CD14-positive monocyte (primary cell): ENCODE measurements around the gene THSD4. TPM values are rescaled to one million over a fixed set of nuclear protein-coding genes. Genes with fewer than 3 reads are reported as not detected.
A peak's percentile ranks its signal among the peaks of the same experiment; 100 is the strongest.

Experiments
- DNase-seq, 3 donors: peaks; one replicate each; pipeline ENCODE4 v3.0.0-alpha.2; 2011 to 2022
- H2AFZ ChIP-seq: 2 replicates; pipeline ENCODE4 v1.6.0; 2012; ENCODE audit warnings: mild to moderate bottlenecking, low read depth, low read length, inconsistent platforms; ENCODE audit not compliant: insufficient read depth, poor library complexity, severe bottlenecking
- H3K27ac ChIP-seq, 2 donors: 1 replicate in 1 of 2; 2 replicates in 1 of 2; pipeline ENCODE4 v1.5.1; 2012 to 2013; ENCODE audit warnings: low read length in 2 of 2, control low read depth in 1 of 2, inconsistent platforms in 1 of 2, low read depth in 1 of 2, mild to moderate bottlenecking in 1 of 2
- H3K27me3 ChIP-seq, 2 donors: one replicate each; pipeline versions ENCODE4 v1.6.0 to v1.6.1; 2011 to 2013; ENCODE audit warnings: low read length in 2 of 2; ENCODE audit not compliant: control insufficient read depth in 2 of 2, insufficient read depth in 2 of 2
- H3K36me3 ChIP-seq, 2 donors: replicated peaks in 1 of 2; 1 replicate in 1 of 2; 2 replicates in 1 of 2; pipeline versions ENCODE4 v1.5.1 to v1.6.1; 2012 to 2013; ENCODE audit warnings: low read length in 2 of 2, control low read depth in 1 of 2, inconsistent platforms in 1 of 2, mild to moderate bottlenecking in 1 of 2; ENCODE audit not compliant: insufficient read depth in 2 of 2, control insufficient read depth in 1 of 2
- H3K4me1 ChIP-seq, 2 donors: 1 replicate in 1 of 2; 2 replicates in 1 of 2; pipeline versions ENCODE4 v1.5.1 to v1.6.1; 2012 to 2013; ENCODE audit warnings: low read length in 2 of 2, control low read depth in 1 of 2, inconsistent platforms in 1 of 2, mild to moderate bottlenecking in 1 of 2, moderate library complexity in 1 of 2; ENCODE audit not compliant: insufficient read depth in 2 of 2, control insufficient read depth in 1 of 2
- H3K4me2 ChIP-seq: replicated peaks from 2 replicates; pipeline ENCODE3; 2012; ENCODE audit warnings: low read length, moderate library complexity, mild to moderate bottlenecking; ENCODE audit not compliant: poor library complexity, severe bottlenecking; ENCODE audit errors: extremely low read depth
- H3K4me3 ChIP-seq, 3 experiments: fragments of 200-600 bp in 1 of 3; sonication (generic) in 1 of 3; replicated peaks in 1 of 3; 1 replicate in 2 of 3; 2 replicates in 1 of 3; pipeline ENCODE4 v1.5.1; 2011 to 2013; ENCODE audit warnings: low read length in 3 of 3, mild to moderate bottlenecking in 3 of 3, control low read depth in 2 of 3, low read depth in 2 of 3, inconsistent platforms in 1 of 3, moderate library complexity in 1 of 3
- H3K79me2 ChIP-seq: 2 replicates; pipeline ENCODE4 v1.6.0; 2012; ENCODE audit warnings: mild to moderate bottlenecking, control low read depth, inconsistent platforms, low read length, moderate library complexity; ENCODE audit not compliant: insufficient read depth
- H3K9ac ChIP-seq: 2 replicates; pipeline ENCODE4 v1.6.0; 2017; ENCODE audit warnings: low read length, mild to moderate bottlenecking; ENCODE audit not compliant: insufficient read depth, poor library complexity, severe bottlenecking
- H3K9me3 ChIP-seq, 2 donors: replicated peaks in 1 of 2; 1 replicate in 1 of 2; 2 replicates in 1 of 2; pipeline versions ENCODE4 v1.5.1 to v1.6.1; 2012 to 2013; ENCODE audit warnings: low read length in 2 of 2, control low read depth in 1 of 2; ENCODE audit not compliant: control insufficient read depth in 1 of 2, insufficient read depth in 1 of 2
- H4K20me1 ChIP-seq: 2 replicates; pipeline ENCODE4 v1.6.0; 2012; ENCODE audit warnings: mild to moderate bottlenecking, low read length, control low read depth, moderate library complexity; ENCODE audit not compliant: insufficient read depth
- H3K27ac Mint-ChIP-seq, 7 donors: one replicate each; pipeline ENCODE4 v1.8.0; 2020; ENCODE audit warnings: mild to moderate bottlenecking in 7 of 7, mixed read lengths in 7 of 7, moderate library complexity in 6 of 7, inconsistent platforms in 2 of 7
- H3K27me3 Mint-ChIP-seq, 3 donors: one replicate each; pipeline ENCODE4 v1.8.0; 2021 to 2022; ENCODE audit warnings: low read depth in 3 of 3, mild to moderate bottlenecking in 3 of 3, mixed read lengths in 3 of 3, moderate library complexity in 3 of 3, inconsistent platforms in 1 of 3
- H3K36me3 Mint-ChIP-seq, 2 donors: one replicate each; pipeline ENCODE4 v1.8.0; 2020; ENCODE audit warnings: mixed read lengths in 2 of 2, inconsistent platforms in 1 of 2, mild to moderate bottlenecking in 1 of 2
- H3K4me1 Mint-ChIP-seq: one replicate; pipeline ENCODE4 v1.8.0; 2020; ENCODE audit warnings: mild to moderate bottlenecking, mixed read lengths
- H3K4me3 Mint-ChIP-seq, 2 donors: one replicate each; pipeline ENCODE4 v1.8.0; 2020; ENCODE audit warnings: mild to moderate bottlenecking in 2 of 2, mixed read lengths in 2 of 2, moderate library complexity in 1 of 2
- H3K9me3 Mint-ChIP-seq, 7 donors: one replicate each; pipeline ENCODE4 v1.8.0; 2020 to 2022; ENCODE audit warnings: mixed read lengths in 7 of 7, mild to moderate bottlenecking in 6 of 7, moderate library complexity in 6 of 7, inconsistent platforms in 2 of 7
- WGBS: methylation state at CpG from one replicate; pipeline ENCODE4 v1.1.5; 2013; ENCODE audit warnings: missing lambda C conversion rate; ENCODE audit not compliant: insufficient coverage; 5-methylcytosine and 5-hydroxymethylcytosine counted together
- intact Hi-C, 2 donors: fragments of 100-400 bp; cut with micrococcal nuclease; formaldehyde crosslinking; loops; one replicate each; pipeline versions ENCODE4 v1.15.0 to v1.15.1; 2023
- polyA plus RNA-seq, 3 donors: library from polyadenylated mRNA; depleted of rRNA in 1 of 3; unstranded in 2 of 3; stranded (reverse) in 1 of 3; fragments of 300-500 nt in 2 of 3; fragments of >200 nt in 1 of 3; fragmentation: Illumina TruSeq in 2 of 3; gene quantifications; 1 replicate in 2 of 3; 2 replicates in 1 of 3; pipeline ENCODE4 v1.2.3, GENCODE V29; 2012 to 2021
- TF ChIP-seq, protein P1 (sequence below): fragments of 200-600 bp; IDR thresholded peaks from one replicate; pipeline ENCODE4 v1.8.0; 2022; ENCODE audit warnings: antibody characterized with exemption, mild to moderate bottlenecking

The THSD4 gene
- polyA plus RNA-seq, 3 donors = not detected

DNA sequence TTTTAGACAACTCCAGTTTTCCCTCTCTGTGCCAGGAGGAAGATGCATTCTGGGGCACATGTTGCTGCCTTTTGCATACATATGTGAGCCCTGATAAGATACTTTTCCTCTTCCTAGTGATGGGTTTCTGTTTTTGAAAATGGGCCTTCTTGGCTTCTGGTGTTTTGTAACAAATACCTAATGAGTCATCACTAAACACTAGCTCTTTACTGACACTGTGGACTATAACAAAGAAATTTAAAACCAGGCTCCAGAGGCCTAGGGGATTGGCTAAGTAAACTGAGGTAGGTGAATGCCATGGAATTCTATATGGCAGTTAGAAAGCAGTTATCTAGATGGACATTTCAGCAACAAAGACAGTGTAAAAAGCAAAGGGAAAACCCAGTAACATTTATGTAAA, 601.7 kb downstream of the THSD4 start:
- H3K36me3 ChIP-seq = no peaks in the 10 kb centered on the region

DNA sequence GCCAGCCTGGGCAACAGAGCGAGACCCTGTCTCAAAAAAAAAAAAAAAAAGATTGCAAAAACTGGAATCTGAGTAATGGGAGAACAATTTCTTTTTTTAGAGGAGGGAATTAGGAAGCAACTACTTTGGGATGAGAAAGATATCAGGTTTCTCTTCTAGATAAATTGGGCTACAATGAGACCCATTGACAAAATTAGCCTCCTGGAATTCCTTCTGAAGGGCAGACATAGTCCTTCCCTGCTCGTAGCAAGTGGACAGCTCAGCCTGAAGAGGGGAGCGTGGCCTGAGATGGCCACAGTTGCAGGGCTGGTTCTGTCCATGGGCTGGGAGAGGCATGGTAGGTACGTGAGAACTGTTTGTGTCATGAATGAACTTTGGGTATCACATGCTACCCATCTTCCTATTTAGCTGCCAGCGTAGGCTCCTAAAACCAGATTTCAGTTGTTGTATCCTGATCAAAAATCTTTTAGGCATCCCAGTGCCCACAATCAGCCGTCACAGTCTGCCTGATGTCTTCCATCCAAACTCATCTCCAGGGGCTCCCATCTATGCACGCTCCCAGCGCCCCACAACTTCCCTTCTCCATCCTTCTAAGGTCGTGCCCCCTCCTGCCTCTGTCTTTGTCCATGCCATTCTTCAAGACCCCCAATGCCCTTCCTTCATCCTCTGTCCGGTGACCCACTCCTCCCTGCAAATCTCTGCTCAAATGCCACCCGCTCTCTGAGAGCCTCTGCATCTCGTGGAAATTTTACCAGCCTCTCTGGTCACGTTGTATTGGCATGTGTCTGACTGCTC, 603.0 kb downstream of the THSD4 start:
- no peak overlapping the region for H2AFZ ChIP-seq
- Mint-ChIP-seq H3K27me3 (peaks cover 0 to 5% (median 3%) of the 10 kb centered on the region in 3 donors), H3K4me1 (no peaks in the 10 kb centered on the region), H3K4me3 (peak overlapping the region in 1 of 2 donors; percentile 31), H3K9me3 (peaks cover 0 to 2% (median 0%) of the 10 kb centered on the region in 7 donors), H3K36me3 (no peaks in the 10 kb centered on the region), H3K27ac (peak overlapping the region in 1 of 7 donors; percentile 42)
- DNase-seq = no peak
- no peaks in the 10 kb centered on the region for H3K36me3 ChIP-seq
- no peaks in the 10 kb centered on the region for H3K4me1 ChIP-seq
- H3K9ac ChIP-seq = no peak overlapping the region
- no peaks in the 10 kb centered on the region for H3K27me3 ChIP-seq
- TF ChIP-seq, protein P1, sequence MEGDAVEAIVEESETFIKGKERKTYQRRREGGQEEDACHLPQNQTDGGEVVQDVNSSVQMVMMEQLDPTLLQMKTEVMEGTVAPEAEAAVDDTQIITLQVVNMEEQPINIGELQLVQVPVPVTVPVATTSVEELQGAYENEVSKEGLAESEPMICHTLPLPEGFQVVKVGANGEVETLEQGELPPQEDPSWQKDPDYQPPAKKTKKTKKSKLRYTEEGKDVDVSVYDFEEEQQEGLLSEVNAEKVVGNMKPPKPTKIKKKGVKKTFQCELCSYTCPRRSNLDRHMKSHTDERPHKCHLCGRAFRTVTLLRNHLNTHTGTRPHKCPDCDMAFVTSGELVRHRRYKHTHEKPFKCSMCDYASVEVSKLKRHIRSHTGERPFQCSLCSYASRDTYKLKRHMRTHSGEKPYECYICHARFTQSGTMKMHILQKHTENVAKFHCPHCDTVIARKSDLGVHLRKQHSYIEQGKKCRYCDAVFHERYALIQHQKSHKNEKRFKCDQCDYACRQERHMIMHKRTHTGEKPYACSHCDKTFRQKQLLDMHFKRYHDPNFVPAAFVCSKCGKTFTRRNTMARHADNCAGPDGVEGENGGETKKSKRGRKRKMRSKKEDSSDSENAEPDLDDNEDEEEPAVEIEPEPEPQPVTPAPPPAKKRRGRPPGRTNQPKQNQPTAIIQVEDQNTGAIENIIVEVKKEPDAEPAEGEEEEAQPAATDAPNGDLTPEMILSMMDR = no peak
- no peaks in the 10 kb centered on the region for H4K20me1 ChIP-seq
- no peak overlapping the region for H3K27ac ChIP-seq
- no peak overlapping the region for H3K4me2 ChIP-seq
- H3K79me2 ChIP-seq = no peaks in the 10 kb centered on the region
- 78% methylated on average over 9 of the region's 13 CpGs for WGBS
- intact Hi-C loops = no loop called here
- H3K4me3 ChIP-seq = no peak overlapping the region
- H3K9me3 ChIP-seq = no peaks in the 10 kb centered on the region

More for the DNA sequence above, 601.7 kb downstream of the THSD4 start:
- H4K20me1 ChIP-seq = no peaks in the 10 kb centered on the region
- H3K27me3 ChIP-seq = peaks cover 0 to 2% of the 10 kb centered on the region in 2 donors
- H3K4me3 Mint-ChIP-seq = no peak overlapping the region
- H3K27ac ChIP-seq = no peak overlapping the region
- H3K9ac ChIP-seq = no peak overlapping the region
- no peaks in the 10 kb centered on the region for H3K4me1 ChIP-seq
- no peaks in the 10 kb centered on the region for H3K4me1 Mint-ChIP-seq
- H3K79me2 ChIP-seq = no peaks in the 10 kb centered on the region
- TF ChIP-seq, protein P1 = no peak
- no peak for DNase-seq
- no peak overlapping the region for H2AFZ ChIP-seq
- H3K4me2 ChIP-seq = no peak overlapping the region
- intact Hi-C loops = no loop called here
- no peak overlapping the region for H3K4me3 ChIP-seq
- H3K27ac Mint-ChIP-seq = no peak overlapping the region
- H3K36me3 Mint-ChIP-seq = no peaks in the 10 kb centered on the region
- peaks cover 0 to 2% (median 0%) of the 10 kb centered on the region in 7 donors for H3K9me3 Mint-ChIP-seq
- H3K27me3 Mint-ChIP-seq = peaks cover 0 to 7% (median 5%) of the 10 kb centered on the region in 3 donors
- H3K9me3 ChIP-seq = no peaks in the 10 kb centered on the region
